ENCODE results near the gene MXD4.

Gene MXD4

GRCh38 chr4:2301225-2301642, 39.3 kb upstream of the MXD4 start:
- no peak for DNase-seq (ENCODE audit: insufficient read length, low spot score)
- TF ChIP-seq TAF1 (IDR thresholded peaks at IDR 0.05; ENCODE audit: low read depth, low read length) (no peak), PAX5 (IDR thresholded peaks at IDR 0.05; ENCODE audit: insufficient read depth, low read length, severe bottlenecking) (no peak), POU2F2 (IDR thresholded peaks at IDR 0.05; ENCODE audit: low read depth, low read length) (no peak), SPI1 (IDR thresholded peaks at IDR 0.05; ENCODE audit: low read depth, low read length) (no peak), POLR2AphosphoS5 (IDR thresholded peaks at IDR 0.05; ENCODE audit: low read depth, low read length) (no peak), POLR2A (IDR thresholded peaks at IDR 0.05; ENCODE audit: low read depth, low read length) (no peak)
- no peak for FAIRE-seq

GRCh38 chr4:2300431-2301224, 38.7 kb upstream of the MXD4 start:
- TF ChIP-seq POU2F2 (IDR thresholded peaks at IDR 0.05; ENCODE audit: low read depth, low read length) (no peak), POLR2AphosphoS5 (IDR thresholded peaks at IDR 0.05; ENCODE audit: low read depth, low read length) (no peak), PAX5 (IDR thresholded peaks at IDR 0.05; ENCODE audit: insufficient read depth, low read length, severe bottlenecking) (no peak), TAF1 (IDR thresholded peaks at IDR 0.05; ENCODE audit: low read depth, low read length) (no peak)
- DNase-seq (ENCODE audit: insufficient read length, low spot score) (no peak), FAIRE-seq (no peak)

- DNase-seq (ENCODE audit: insufficient read length, low spot score) (no peak), FAIRE-seq (peak; percentile 35)
- no peak for TF ChIP-seq SPI1 (IDR thresholded peaks at IDR 0.05; ENCODE audit: low read depth, low read length)
- no peak for TF ChIP-seq POLR2A (IDR thresholded peaks at IDR 0.05; ENCODE audit: low read depth, low read length)
- no peak for TF ChIP-seq POU2F2 (IDR thresholded peaks at IDR 0.05; ENCODE audit: low read depth, low read length)
- no peak for TF ChIP-seq TAF1 (IDR thresholded peaks at IDR 0.05; ENCODE audit: low read depth, low read length)
- TF ChIP-seq PAX5 (IDR thresholded peaks at IDR 0.05; ENCODE audit: insufficient read depth, low read length, severe bottlenecking): no peak
- no peak for TF ChIP-seq POLR2AphosphoS5 (IDR thresholded peaks at IDR 0.05; ENCODE audit: low read depth, low read length)
Observed at GRCh38 chr4:2299794-2300193, 37.9 kb upstream of the MXD4 start.

- no peak for DNase-seq (ENCODE audit: insufficient read length, low spot score)
- no peak for TF ChIP-seq TAF1 (IDR thresholded peaks at IDR 0.05; ENCODE audit: low read depth, low read length)
- no peak for TF ChIP-seq POU2F2 (IDR thresholded peaks at IDR 0.05; ENCODE audit: low read depth, low read length)
- no peak for TF ChIP-seq SPI1 (IDR thresholded peaks at IDR 0.05; ENCODE audit: low read depth, low read length)
- no peak for TF ChIP-seq PAX5 (IDR thresholded peaks at IDR 0.05; ENCODE audit: insufficient read depth, low read length, severe bottlenecking)
- no peak for TF ChIP-seq POLR2AphosphoS5 (IDR thresholded peaks at IDR 0.05; ENCODE audit: low read depth, low read length)
- TF ChIP-seq POLR2A (IDR thresholded peaks at IDR 0.05; ENCODE audit: low read depth, low read length): no peak
- no peak for FAIRE-seq
Observed at GRCh38 chr4:2298532-2298991, 36.7 kb upstream of the MXD4 start.

- TF ChIP-seq POU2F2 (IDR thresholded peaks at IDR 0.05; ENCODE audit: low read depth, low read length): no peak
- TF ChIP-seq TAF1 (IDR thresholded peaks at IDR 0.05; ENCODE audit: low read depth, low read length): no peak
- no peak for TF ChIP-seq SPI1 (IDR thresholded peaks at IDR 0.05; ENCODE audit: low read depth, low read length)
- no peak for TF ChIP-seq PAX5 (IDR thresholded peaks at IDR 0.05; ENCODE audit: insufficient read depth, low read length, severe bottlenecking)
- TF ChIP-seq POLR2AphosphoS5 (IDR thresholded peaks at IDR 0.05; ENCODE audit: low read depth, low read length): no peak
- TF ChIP-seq POLR2A (IDR thresholded peaks at IDR 0.05; ENCODE audit: low read depth, low read length): no peak
- peak; percentile 90 for FAIRE-seq
- no peak for DNase-seq (ENCODE audit: insufficient read length, low spot score)
Observed at GRCh38 chr4:2297606-2298531, 36.0 kb upstream of the MXD4 start.

GRCh38 chr4:2296631-2297601, 35.0 kb upstream of the MXD4 start:
- TF ChIP-seq POLR2A (IDR thresholded peaks at IDR 0.05; ENCODE audit: low read depth, low read length) (no peak), POLR2AphosphoS5 (IDR thresholded peaks at IDR 0.05; ENCODE audit: low read depth, low read length) (no peak), SPI1 (IDR thresholded peaks at IDR 0.05; ENCODE audit: low read depth, low read length) (no peak), POU2F2 (IDR thresholded peaks at IDR 0.05; ENCODE audit: low read depth, low read length) (no peak), TAF1 (IDR thresholded peaks at IDR 0.05; ENCODE audit: low read depth, low read length) (no peak), PAX5 (IDR thresholded peaks at IDR 0.05; ENCODE audit: insufficient read depth, low read length, severe bottlenecking) (no peak)
- DNase-seq (ENCODE audit: insufficient read length, low spot score) (no peak), FAIRE-seq (no peak)

- FAIRE-seq (no peak), DNase-seq (ENCODE audit: insufficient read length, low spot score) (no peak)
- TF ChIP-seq POLR2AphosphoS5 (IDR thresholded peaks at IDR 0.05; ENCODE audit: low read depth, low read length): no peak
- no peak for TF ChIP-seq POU2F2 (IDR thresholded peaks at IDR 0.05; ENCODE audit: low read depth, low read length)
- no peak for TF ChIP-seq SPI1 (IDR thresholded peaks at IDR 0.05; ENCODE audit: low read depth, low read length)
- no peak for TF ChIP-seq PAX5 (IDR thresholded peaks at IDR 0.05; ENCODE audit: insufficient read depth, low read length, severe bottlenecking)
- TF ChIP-seq POLR2A (IDR thresholded peaks at IDR 0.05; ENCODE audit: low read depth, low read length): no peak
- TF ChIP-seq TAF1 (IDR thresholded peaks at IDR 0.05; ENCODE audit: low read depth, low read length): no peak
Observed at GRCh38 chr4:2295900-2296442, 34.1 kb upstream of the MXD4 start.

GRCh38 chr4:2295500-2295899, 33.6 kb upstream of the MXD4 start:
- DNase-seq (ENCODE audit: insufficient read length, low spot score) (no peak), FAIRE-seq (no peak)
- no peak for TF ChIP-seq POLR2AphosphoS5 (IDR thresholded peaks at IDR 0.05; ENCODE audit: low read depth, low read length)
- no peak for TF ChIP-seq POLR2A (IDR thresholded peaks at IDR 0.05; ENCODE audit: low read depth, low read length)
- no peak for TF ChIP-seq POU2F2 (IDR thresholded peaks at IDR 0.05; ENCODE audit: low read depth, low read length)
- no peak for TF ChIP-seq TAF1 (IDR thresholded peaks at IDR 0.05; ENCODE audit: low read depth, low read length)
- TF ChIP-seq PAX5 (IDR thresholded peaks at IDR 0.05; ENCODE audit: insufficient read depth, low read length, severe bottlenecking): no peak
